ENCODE measurements around the gene ZFYVE19.

ZFYVE19 gene

GRCh38 chr15:40775740-40776536 lies 31.0 kb upstream of the ZFYVE19 start:
- no peak for DNase-seq

DNA sequence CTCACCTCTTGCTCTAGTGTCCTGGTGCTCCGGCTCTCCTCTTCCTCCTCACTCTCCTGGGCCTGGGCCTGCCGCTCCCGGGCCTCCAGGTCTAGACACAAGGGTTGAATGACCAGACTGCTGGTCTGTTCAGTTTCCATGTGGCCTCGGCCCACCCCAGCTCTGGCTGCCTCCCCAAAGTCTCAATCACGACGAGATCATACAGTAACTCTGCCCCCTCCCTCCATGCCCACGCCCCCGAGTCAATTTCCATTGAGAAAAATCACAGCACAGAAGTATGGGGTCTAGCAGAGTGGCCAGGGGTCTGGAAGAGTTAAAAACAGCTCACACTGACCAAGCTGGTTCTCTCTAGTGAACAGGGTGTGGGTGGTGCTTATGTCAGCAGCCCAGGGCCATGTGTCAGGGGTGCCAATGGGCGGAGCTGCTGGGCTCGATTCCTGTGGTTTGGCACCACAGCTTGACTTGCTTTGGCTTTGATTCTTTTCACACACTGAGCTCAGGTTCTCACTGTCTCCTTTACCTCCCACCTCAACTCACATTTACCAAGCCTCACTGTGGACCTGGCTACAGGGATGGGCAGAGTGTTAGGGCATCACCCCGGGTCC lies 30.2 kb upstream of the ZFYVE19 start:
- DNase-seq: no peak

GRCh38 chr15:40782609-40783227 lies 24.2 kb upstream of the ZFYVE19 start:
- peak; percentile 67 to 74 for DNase-seq

GRCh38 chr15:40785164-40785563 lies 21.7 kb upstream of the ZFYVE19 start:
- DNase-seq: no peak

DNA sequence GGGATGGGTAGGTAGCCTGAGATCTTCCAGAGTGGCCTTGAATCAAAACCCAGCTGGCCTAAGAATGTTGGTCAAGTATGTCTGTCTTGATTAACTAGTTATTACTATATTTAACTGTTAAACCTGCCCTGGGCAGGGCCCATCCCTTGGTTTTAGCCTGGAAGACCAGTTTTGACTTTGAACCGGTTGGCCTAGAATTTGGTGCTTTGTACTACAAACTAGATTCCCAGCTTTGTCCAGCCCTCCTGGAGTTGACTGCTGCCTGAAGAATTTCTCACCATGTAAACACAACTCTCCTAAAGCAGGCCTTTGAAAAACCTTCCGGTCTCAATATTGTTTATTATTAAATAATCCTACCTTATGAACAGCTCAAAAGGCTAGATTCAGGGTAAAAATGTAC lies 21.1 kb upstream of the ZFYVE19 start:
- DNase-seq: no peak

DNA sequence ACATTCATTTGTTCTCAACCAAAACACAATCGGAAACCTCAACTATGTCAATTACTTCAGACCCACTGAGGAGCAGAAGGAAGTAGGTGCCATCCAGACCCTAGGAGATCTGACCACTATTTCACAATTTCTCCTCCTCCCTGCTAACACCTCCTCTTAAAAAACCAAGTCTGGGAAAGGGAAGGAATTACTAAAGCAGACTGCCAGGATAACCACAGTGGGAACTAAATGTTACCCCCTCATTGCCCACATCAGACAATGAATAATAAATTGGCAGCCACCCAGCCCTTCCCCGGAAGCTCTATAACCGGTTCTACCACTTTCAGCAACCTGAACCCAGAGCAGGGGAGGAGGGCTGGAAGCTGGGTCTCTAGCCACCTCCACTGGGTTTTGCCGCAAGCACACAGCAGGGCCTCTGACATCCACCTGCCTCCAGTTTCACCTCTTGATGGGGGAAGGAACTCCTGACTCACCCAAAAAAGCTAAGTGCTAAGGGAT lies 19.5 kb upstream of the ZFYVE19 start:
- peak; percentile 28 to 49 for DNase-seq

GRCh38 chr15:40787991-40788390 lies 18.9 kb upstream of the ZFYVE19 start:
- DNase-seq: no peak

- DNase-seq: no peak
Measured at GRCh38 chr15:40789119-40789518, 17.8 kb upstream of the ZFYVE19 start.

DNA sequence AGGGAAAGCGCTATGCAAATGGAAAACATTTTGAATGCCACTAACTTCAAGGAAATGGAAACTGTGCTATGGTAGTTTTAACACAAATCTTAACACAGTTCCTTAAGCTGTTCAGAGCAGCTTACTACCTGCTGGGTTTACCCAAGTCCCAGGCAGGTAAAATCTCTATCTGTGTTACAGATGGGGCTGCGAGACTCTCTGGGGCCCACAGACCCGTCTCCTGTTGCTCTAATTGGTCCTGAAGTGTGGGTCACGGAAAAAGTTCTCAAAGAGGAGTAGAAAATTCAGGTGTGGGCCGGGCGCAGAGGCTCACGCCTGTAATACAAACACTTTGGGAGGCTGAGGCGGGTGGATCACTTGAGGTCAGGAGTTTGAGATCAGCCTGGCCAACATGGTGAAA lies 16.9 kb upstream of the ZFYVE19 start:
- DNase-seq: no peak

GRCh38 chr15:40790718-40791117 lies 16.2 kb upstream of the ZFYVE19 start:
- DNase-seq: no peak

DNA sequence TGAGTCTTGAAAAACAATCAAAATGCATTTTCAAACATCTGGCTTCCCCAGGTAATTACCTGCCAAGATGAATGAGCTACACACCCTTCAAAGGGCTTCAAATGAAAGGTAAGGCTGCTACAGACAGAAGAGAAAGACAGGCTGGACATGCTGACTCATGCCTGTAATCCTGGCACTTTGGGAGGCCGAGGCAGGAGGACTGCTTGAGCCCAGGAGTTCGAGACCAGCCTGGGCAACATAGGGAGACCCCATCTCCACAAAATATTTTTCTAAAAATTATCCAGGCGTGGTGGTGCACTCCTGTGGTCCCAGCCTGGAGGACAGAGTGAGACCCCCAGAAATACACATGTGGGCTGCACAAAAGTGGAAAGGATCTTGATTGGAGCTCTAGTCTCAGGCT lies 14.5 kb upstream of the ZFYVE19 start:
- DNase-seq: no peak

DNA sequence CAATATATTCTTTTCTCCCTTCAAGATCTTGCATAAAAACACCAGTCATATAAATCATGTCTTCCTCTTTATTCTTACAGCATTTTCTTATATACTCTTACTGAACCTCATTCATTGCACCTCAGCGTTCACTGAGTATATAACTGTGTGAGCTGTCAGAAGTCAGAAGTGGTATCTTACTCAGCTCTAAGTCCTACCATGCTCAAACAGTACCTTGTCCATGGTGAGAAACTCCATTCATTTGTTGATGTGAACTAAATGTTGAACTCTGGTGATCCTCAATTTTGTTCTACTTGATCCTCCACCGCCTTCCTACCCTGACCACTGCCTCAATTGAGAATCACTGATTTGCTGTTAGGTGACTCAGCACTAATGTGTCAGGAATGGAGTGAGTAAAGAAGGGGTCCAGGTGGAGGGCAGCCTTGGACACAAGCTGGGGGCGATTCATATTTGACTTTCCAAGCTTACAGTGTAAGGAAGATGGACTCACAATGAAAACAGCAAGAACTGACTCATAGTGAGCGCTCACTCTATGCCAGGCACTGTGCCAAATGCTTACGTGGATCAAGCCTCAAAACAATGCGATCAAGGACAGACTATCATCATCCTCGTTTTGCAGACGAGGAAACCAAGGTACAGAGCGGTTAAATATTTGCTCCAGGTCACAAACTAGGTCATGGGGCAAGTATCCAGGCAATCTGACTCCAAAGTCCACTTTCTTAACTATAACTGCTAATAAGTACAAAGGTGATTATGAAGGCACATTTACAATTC lies 13.5 kb upstream of the ZFYVE19 start:
- DNase-seq: peak; percentile 23 to 36

DNA sequence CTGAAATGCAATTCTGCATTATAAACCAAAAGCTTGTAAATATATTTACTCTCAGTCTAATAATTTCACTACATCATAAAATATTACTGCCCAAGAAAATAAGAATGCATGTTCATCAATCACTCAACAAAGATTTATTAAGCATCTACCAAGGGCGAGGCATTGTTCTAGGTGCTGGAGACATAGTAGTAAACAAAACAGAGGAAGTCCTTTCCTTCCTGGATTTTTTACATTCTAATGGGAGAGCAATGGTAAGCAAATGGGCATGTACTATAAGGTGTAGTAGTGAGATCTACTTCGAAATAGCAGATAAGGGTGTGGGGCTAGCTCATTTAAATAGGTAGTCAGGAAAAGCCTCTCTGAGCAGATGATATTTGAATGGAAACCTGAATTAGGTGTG lies 10.8 kb upstream of the ZFYVE19 start:
- DNase-seq: no peak

DNA sequence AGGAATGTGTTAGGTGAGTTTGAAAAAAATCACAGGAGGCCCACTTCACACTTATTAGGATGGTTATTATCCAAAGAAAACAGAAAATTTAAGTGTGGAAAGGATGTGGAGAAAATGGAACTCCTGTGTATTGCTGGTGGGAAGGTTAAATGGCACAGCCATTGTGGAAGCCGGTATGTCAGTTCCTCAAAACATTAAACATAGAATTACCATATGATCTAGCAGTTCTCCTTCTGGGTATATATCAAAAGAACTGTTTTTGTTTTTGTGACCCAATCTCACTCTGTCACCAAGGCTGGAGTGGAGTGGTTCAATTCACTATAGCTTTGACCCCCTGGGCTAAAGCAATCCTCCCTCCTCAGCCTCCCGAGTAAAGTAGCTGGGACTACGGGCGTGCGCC lies 10.4 kb upstream of the ZFYVE19 start:
- no peak for DNase-seq

- DNase-seq: no peak
Measured at GRCh38 chr15:40799523-40799922, 7.4 kb upstream of the ZFYVE19 start.

DNA sequence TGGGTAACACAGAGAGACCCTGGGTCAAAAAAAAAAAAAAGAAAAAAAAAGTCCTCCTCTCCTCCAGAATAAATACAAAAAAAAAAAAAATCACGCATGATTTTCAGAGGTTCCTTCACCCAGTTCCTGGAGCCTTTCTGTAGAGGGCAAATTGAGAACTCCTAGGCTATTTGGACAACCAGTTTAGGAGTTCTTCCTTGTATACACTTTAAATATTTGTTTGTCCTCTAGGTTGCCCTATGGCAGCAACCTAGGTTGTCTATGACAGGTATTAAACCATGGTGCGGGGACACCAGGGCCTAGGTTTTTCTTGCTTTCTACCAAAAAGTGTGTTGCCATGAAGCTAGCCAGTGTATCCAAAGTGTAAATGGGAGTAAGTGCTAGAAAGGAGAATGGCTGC lies 3.8 kb upstream of the ZFYVE19 start:
- DNase-seq: no peak

GRCh38 chr15:40803688-40804087 lies 3.2 kb upstream of the ZFYVE19 start:
- no peak for DNase-seq

- DNase-seq: no peak
Measured at GRCh38 chr15:40806672-40807027, 239 bp upstream of the ZFYVE19 start.

DNA sequence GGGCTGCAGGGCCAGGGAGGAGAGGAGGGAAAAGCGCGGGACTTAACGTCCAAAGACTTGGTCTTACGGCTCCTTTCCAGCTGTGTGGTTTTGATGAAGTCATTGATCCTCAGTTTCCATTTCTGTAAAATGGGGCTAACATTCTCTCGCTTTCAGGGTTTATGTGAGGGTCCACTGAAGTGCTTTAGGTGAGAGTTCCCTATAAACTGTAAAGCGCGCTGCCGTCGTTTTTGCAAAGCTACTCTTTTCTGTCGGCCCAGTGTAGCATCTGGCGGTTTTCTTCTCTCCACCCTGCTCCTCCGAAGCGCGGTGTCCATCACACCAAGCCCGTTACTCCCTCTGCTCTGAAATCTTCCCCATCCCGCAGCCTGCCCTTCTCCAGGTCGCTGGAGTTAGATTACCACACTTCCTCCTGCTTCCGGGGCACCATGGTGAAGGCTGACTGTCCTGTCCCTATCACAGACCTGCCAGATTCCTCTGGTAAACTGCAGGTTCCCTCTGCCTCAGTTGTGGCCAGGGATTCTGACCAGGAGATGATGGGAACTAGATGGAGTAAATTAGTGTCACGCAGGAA lies 1.1 kb downstream of the ZFYVE19 start:
- DNase-seq: no peak

GRCh38 chr15:40808861-40809450 lies 2.1 kb downstream of the ZFYVE19 start:
- DNase-seq: no peak

DNA sequence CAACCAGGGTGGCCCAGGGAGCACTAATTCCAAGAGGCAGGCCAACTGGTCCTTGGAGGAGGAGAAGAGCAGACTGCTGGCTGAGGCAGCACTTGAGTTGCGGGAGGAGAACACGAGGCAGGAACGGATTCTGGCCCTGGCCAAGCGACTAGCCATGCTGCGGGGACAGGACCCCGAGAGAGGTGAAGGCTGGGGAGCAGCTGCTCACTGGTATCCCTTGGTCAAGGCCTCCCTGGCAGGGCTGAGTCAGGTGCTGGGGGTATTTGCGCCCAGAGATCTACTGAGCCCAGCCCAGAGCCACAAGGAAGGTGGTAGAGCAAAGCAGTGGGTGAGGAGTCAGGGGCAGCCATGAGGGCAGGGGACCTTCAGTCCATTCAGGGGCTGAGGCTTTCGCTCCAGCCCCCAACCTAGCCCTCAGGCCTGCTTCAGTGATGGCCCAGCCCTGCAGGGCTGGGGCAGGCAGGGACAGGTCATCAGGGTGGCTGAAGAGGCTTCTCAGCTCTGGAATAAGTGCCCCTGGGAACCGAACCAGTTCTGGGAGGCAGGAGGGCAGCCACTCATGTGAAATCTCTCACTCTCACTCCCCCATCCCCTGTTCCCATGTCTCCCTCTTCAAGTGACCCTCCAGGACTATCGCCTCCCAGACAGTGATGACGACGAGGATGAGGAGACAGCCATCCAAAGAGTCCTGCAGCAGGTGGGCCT lies 6.0 kb downstream of the ZFYVE19 start:
- no peak for DNase-seq
